K562 (cell line): ENCODE measurements around the gene SLC35F4. TPM values are rescaled to one million over a fixed set of nuclear protein-coding genes. Genes with fewer than 3 reads are reported as not detected.

Experiments
- ATAC-seq: fragments of 200-7000 bp; cut with Tn5 transposase; 3 replicates; pipeline ENCODE4 v1.9.1; 2020; ENCODE audit warnings: moderate library complexity
- BruUV-seq: library from RNA; stranded (reverse); fragments of 400-500 nt; replicated peaks from 2 replicates; lab custom pipeline; 2021; lab: Mats Ljungman, UMichigan
- CTCF ChIA-PET: fragments of 300-600 bp; formaldehyde crosslinking; extraction: SDS; loops from one replicate; lab custom pipeline; 2021; ENCODE audit warnings: low intra/inter-chr PET ratio; lab: Yijun Ruan, JAX
- POLR2A ChIA-PET: fragments of 300-600, 350-650 bp; sonication (Branson Sonifier 250); formaldehyde crosslinking; extraction: SDS; loops from one replicate; lab custom pipeline; 2021; ENCODE audit warnings: antibody characterized with exemption, inconsistent platforms; lab: Yijun Ruan, JAX
- DNase-seq, 4 experiments: peaks; one replicate each; pipeline versions ENCODE4 v3.0.0 to v3.0.0-alpha.2; 2011 to 2018; ENCODE audit warnings: low spot score in 3 of 4, mixed read lengths in 3 of 4; ENCODE audit errors: extremely low read depth in 1 of 4
- FAIRE-seq: peaks from 2 replicates; lab custom pipeline; 2011; peaks lifted over from hg19 to GRCh38; lab: Jason Lieb, UNC
- H2AFZ ChIP-seq: 2 replicates; pipeline ENCODE4 v1.6.0; 2011; ENCODE audit warnings: low read depth, low read length, control low read depth, inconsistent platforms
- H3K27ac ChIP-seq: fragments of 200-600 bp; 3 replicates; pipeline ENCODE4 v1.8.0; 2011; ENCODE audit warnings: low read depth, mild to moderate bottlenecking, control low read depth, inconsistent platforms, low read length, moderate library complexity, mixed read lengths; ENCODE audit errors: extremely low read depth
- H3K27me3 ChIP-seq, 2 experiments: fragments of 300-600 bp in 1 of 2; 2 replicates in 1 of 2; 3 replicates in 1 of 2; pipeline versions ENCODE4 v1.6.0 to v1.8.0; 2011; ENCODE audit warnings: inconsistent platforms in 2 of 2, low read length in 2 of 2, mild to moderate bottlenecking in 1 of 2, mixed read lengths in 1 of 2, moderate library complexity in 1 of 2; ENCODE audit not compliant: control insufficient read depth in 2 of 2, insufficient read depth in 2 of 2
- H3K36me3 ChIP-seq: fragments of 300-600 bp; 3 replicates; pipeline ENCODE4 v1.8.0; 2011; ENCODE audit warnings: mild to moderate bottlenecking, low read length, inconsistent platforms; ENCODE audit not compliant: control insufficient read depth, insufficient read depth
- H3K4me1 ChIP-seq, 2 experiments: fragments of 200-600 bp in 1 of 2; replicated peaks in 1 of 2; 2 replicates in 1 of 2; 3 replicates in 1 of 2; pipeline versions ENCODE4 v1.5.1 to v1.8.0; 2011; ENCODE audit warnings: inconsistent platforms in 2 of 2, low read length in 2 of 2, mild to moderate bottlenecking in 1 of 2, mixed read lengths in 1 of 2, moderate library complexity in 1 of 2; ENCODE audit not compliant: control insufficient read depth in 2 of 2, insufficient read depth in 2 of 2
- H3K4me2 ChIP-seq: 2 replicates; pipeline ENCODE4 v1.6.1; 2011; ENCODE audit warnings: low read length, control low read depth, inconsistent platforms, mixed read lengths; ENCODE audit not compliant: insufficient read depth
- H3K4me3 ChIP-seq: fragments of 200-600 bp; sonication (generic), shearing (Covaris generic); 2 replicates; pipeline ENCODE4 v1.5.1; 2016; ENCODE audit warnings: control low read depth, inconsistent platforms
- H3K79me2 ChIP-seq: fragments of 200-600 bp; 3 replicates; pipeline ENCODE4 v1.8.0; 2011; ENCODE audit warnings: low read length, inconsistent platforms; ENCODE audit not compliant: control insufficient read depth, insufficient read depth
- H3K9ac ChIP-seq, 2 experiments: 2 replicates each; pipeline versions ENCODE4 v1.6.0 to v1.6.1; 2011; ENCODE audit warnings: low read depth in 2 of 2, low read length in 2 of 2, control low read depth in 1 of 2, inconsistent platforms in 1 of 2, mild to moderate bottlenecking in 1 of 2, mixed read lengths in 1 of 2; ENCODE audit not compliant: insufficient read depth in 1 of 2
- H3K9me1 ChIP-seq: one replicate; pipeline ENCODE4 v1.6.0; 2011; ENCODE audit warnings: inconsistent platforms, mild to moderate bottlenecking, low read length, moderate library complexity; ENCODE audit not compliant: control insufficient read depth, insufficient read depth
- H3K9me3 ChIP-seq: replicated peaks from 2 replicates; pipeline ENCODE4 v1.5.1; 2011; ENCODE audit warnings: low read depth, low read length, inconsistent platforms; ENCODE audit not compliant: control insufficient read depth, insufficient read depth
- H4K20me1 ChIP-seq: replicated peaks from 2 replicates; pipeline ENCODE4 v1.6.1; 2011; ENCODE audit warnings: low read length, inconsistent platforms, mixed read lengths; ENCODE audit not compliant: control insufficient read depth, insufficient read depth
- ESRRA ChIP-seq: fragments of 450-650 bp; IDR thresholded peaks from 2 replicates; pipeline ENCODE4 v1.6.1; 2014; ENCODE audit warnings: low read depth, mild to moderate bottlenecking, moderate library complexity, borderline replicate concordance
- KHSRP ChIP-seq: fragments of 450-650 bp; IDR thresholded peaks from 2 replicates; pipeline ENCODE4 v1.6.1; 2017
- NCOR1 ChIP-seq: fragments of 450-650 bp; IDR thresholded peaks from 2 replicates; pipeline ENCODE4 v1.6.1; 2016; ENCODE audit warnings: mild to moderate bottlenecking, moderate library complexity
- RFX5 ChIP-seq: IDR thresholded peaks from 2 replicates; pipeline ENCODE4 v1.6.1; 2011; ENCODE audit warnings: low read depth, mild to moderate bottlenecking, improper control_type of control experiment, low read length
- SMAD2 ChIP-seq: fragments of 150-350 bp; IDR thresholded peaks from 2 replicates; pipeline ENCODE4 v1.6.1; 2014; ENCODE audit warnings: low read depth, mild to moderate bottlenecking, low read length
- TEAD1 ChIP-seq, 2 experiments: fragments of 450-650 bp in 1 of 2; sonication (generic) in 1 of 2; formaldehyde crosslinking; IDR thresholded peaks; 2 replicates each; pipeline versions ENCODE4 v1.4.0 to v1.8.0; 2020 to 2022; ENCODE audit warnings: mild to moderate bottlenecking in 2 of 2, missing genetic modification reagents in 1 of 2
- WGBS: fragments of 100-300 bp; shearing (Covaris generic); methylation state at CpG from one replicate; pipeline ENCODE4 v1.1.6; 2016; ENCODE audit warnings: low coverage, mixed read lengths; ENCODE audit not compliant: insufficient coverage; ENCODE audit errors: missing lambda C conversion rate; 5-methylcytosine and 5-hydroxymethylcytosine counted together
- in situ Hi-C: fragments of 300-500 bp; cut with MboI; formaldehyde crosslinking; loops from 4 replicates; pipeline ENCODE4 v1.15.0; 2018; ENCODE audit warnings: inconsistent platforms, mixed read lengths
- intact Hi-C: fragments of 100-400 bp; cut with micrococcal nuclease; formaldehyde crosslinking; loops from 2 replicates; pipeline ENCODE4 v1.14.2; 2022
- polyA plus RNA-seq, 8 experiments: library from polyadenylated mRNA; depleted of rRNA in 4 of 8; stranded (reverse) in 5 of 8; unstranded in 3 of 8; fragments of >200 nt; fragmentation: Nextera tagmentation in 2 of 8; fragmentation: Illumina TruSeq in 1 of 8; extraction: Ambion mirVana in 2 of 8; extraction: Trizol in 1 of 8; gene quantifications; 2 replicates each; pipeline versions ENCODE4 v1.2.1 to v1.2.3, GENCODE V29; 2011 to 2014; ENCODE audit warnings: inconsistent platforms in 1 of 8, missing spikeins in 1 of 8
- total RNA-seq, 7 experiments: library from RNA; depleted of rRNA in 6 of 7; stranded (reverse); fragments of >200 nt in 6 of 7; fragmentation: Illumina TruSeq in 2 of 7; extraction: Trizol in 2 of 7; gene quantifications; 2 replicates each; pipeline versions ENCODE4 v1.2.1 to v1.2.3, GENCODE V29; 2011 to 2021; ENCODE audit warnings: low replicate concordance in 1 of 7
- TF ChIP-seq, protein P1 (sequence below), 2 experiments: fragments of 450-650 bp; IDR thresholded peaks; 2 replicates each; pipeline ENCODE4 v1.6.1; 2016
- TF ChIP-seq, protein P2 (sequence below): fragments of 450-650 bp; formaldehyde crosslinking; IDR thresholded peaks from 2 replicates; pipeline ENCODE4 v1.4.0; 2020; ENCODE audit warnings: mild to moderate bottlenecking, mixed read lengths
- TF ChIP-seq, protein P3 (sequence below): fragments of 150-350 bp; conservative IDR thresholded peaks from 2 replicates; pipeline ENCODE4 v1.6.1; 2014; ENCODE audit warnings: low read length

The SLC35F4 gene
- total and polyA plus RNA-seq, 9 of the 15 experiments (the other 6 are each of a cell fraction or from before 2014, with no cell fraction given), result 0.01 TPM; not detected in 8

DNA sequence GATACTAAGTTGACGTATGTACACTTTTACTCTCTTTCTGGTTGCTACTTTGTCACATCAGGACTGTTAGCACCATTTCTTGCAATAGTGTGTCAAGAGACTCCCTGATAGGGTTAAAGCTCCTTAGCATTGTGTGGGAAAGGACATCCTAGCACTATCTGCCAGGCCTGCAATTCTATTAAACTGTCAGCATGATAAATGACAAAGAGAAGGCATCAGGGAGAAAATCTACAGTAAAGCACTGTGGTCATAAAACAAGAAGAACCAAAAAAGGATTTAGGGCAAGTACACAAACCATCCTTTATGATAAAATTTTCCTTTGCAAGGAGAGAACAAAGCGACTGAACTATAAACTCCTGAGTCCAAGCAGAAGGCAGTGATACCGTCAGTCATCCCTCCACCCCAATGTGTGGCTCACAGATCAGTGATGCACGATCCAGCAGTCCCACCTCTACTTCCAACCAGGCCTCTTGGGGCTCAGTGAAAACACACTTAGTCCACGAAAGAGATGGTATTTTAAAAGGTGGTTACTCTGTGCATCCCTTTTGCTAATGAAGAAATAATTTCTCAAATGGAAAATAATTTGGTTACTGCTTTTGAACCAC is 31.4 kb upstream of the SLC35F4 start:
- in situ Hi-C loops, result no loop called here
- no peak for DNase-seq
- ChIA-PET POLR2A (no interaction called here), CTCF (no interaction called here)
- Histone ChIP-seq H3K27me3 (no peaks in the 10 kb centered on the region), H4K20me1 (no peaks in the 10 kb centered on the region), H3K4me2 (no peak overlapping the region), H3K9me3 (no peaks in the 10 kb centered on the region), H3K79me2 (no peaks in the 10 kb centered on the region), H3K4me3 (no peak overlapping the region), H3K9ac (no peak overlapping the region), H3K36me3 (no peaks in the 10 kb centered on the region), H3K27ac (no peak overlapping the region), H2AFZ (no peak overlapping the region), H3K9me1 (no peaks in the 10 kb centered on the region), H3K4me1 (no peaks in the 10 kb centered on the region)
- BruUV-seq, result no TSS peak
- FAIRE-seq, result no peak
- WGBS, result 0% methylated on average over 5 of the region's 5 CpGs
- no peak for TF ChIP-seq KHSRP
- TF ChIP-seq NCOR1, result no peak
- no peak for TF ChIP-seq TEAD1 (CRISPR knock-in tag; IDR thresholded peaks at IDR 0.05)
- TF ChIP-seq, protein P1, sequence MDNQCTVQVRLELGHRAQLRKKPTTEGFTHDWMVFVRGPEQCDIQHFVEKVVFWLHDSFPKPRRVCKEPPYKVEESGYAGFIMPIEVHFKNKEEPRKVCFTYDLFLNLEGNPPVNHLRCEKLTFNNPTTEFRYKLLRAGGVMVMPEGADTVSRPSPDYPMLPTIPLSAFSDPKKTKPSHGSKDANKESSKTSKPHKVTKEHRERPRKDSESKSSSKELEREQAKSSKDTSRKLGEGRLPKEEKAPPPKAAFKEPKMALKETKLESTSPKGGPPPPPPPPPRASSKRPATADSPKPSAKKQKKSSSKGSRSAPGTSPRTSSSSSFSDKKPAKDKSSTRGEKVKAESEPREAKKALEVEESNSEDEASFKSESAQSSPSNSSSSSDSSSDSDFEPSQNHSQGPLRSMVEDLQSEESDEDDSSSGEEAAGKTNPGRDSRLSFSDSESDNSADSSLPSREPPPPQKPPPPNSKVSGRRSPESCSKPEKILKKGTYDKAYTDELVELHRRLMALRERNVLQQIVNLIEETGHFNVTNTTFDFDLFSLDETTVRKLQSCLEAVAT (IDR thresholded peaks at IDR 0.05), result no peak
- TF ChIP-seq RFX5, result no peak
- TF ChIP-seq SMAD2, result no peak
- TF ChIP-seq, protein P2, sequence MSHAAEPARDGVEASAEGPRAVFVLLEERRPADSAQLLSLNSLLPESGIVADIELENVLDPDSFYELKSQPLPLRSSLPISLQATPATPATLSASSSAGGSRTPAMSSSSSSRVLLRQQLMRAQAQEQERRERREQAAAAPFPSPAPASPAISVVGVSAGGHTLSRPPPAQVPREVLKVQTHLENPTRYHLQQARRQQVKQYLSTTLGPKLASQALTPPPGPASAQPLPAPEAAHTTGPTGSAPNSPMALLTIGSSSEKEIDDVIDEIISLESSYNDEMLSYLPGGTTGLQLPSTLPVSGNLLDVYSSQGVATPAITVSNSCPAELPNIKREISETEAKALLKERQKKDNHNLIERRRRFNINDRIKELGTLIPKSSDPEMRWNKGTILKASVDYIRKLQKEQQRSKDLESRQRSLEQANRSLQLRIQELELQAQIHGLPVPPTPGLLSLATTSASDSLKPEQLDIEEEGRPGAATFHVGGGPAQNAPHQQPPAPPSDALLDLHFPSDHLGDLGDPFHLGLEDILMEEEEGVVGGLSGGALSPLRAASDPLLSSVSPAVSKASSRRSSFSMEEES, result no peak
- TF ChIP-seq ESRRA, result no peak
- TF ChIP-seq, protein P3, sequence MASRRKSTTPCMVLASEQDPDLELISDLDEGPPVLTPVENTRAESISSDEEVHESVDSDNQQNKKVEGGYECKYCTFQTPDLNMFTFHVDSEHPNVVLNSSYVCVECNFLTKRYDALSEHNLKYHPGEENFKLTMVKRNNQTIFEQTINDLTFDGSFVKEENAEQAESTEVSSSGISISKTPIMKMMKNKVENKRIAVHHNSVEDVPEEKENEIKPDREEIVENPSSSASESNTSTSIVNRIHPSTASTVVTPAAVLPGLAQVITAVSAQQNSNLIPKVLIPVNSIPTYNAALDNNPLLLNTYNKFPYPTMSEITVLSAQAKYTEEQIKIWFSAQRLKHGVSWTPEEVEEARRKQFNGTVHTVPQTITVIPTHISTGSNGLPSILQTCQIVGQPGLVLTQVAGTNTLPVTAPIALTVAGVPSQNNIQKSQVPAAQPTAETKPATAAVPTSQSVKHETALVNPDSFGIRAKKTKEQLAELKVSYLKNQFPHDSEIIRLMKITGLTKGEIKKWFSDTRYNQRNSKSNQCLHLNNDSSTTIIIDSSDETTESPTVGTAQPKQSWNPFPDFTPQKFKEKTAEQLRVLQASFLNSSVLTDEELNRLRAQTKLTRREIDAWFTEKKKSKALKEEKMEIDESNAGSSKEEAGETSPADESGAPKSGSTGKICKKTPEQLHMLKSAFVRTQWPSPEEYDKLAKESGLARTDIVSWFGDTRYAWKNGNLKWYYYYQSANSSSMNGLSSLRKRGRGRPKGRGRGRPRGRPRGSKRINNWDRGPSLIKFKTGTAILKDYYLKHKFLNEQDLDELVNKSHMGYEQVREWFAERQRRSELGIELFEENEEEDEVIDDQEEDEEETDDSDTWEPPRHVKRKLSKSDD, result no peak
- ATAC-seq, result no peak
- intact Hi-C loops, result no loop called here
